SKM-1 treated with dmso at 0.1 percent for 144 hours (cell line): ENCODE measurements around the gene MCIDAS.

ENCODE experiments used
- DNase-seq: peaks from one replicate; lab custom pipeline; 2025; ENCODE audit not compliant: unreplicated experiment; lab: John Stamatoyannopoulos, UW

The MCIDAS gene

DNA sequence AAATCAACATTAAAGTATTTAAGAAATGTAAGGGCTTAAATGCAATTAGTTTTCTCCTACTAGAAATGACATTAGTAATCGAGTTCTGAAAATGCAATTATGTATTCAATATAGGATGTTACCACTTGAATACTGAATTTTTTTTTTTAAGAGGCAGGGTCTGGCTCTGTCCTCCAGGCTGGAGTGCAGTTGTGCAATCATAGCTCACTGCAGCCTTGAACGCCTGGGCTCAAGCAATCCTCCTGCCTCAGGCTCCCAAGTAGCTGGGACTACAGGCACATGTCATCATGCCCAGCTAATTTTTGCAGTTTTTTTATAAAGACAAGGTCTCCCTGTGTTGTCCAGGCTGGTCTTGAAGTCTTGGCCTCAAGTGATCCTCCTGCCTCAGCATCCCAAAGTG, 55.6 kb downstream of the MCIDAS start:
- DNase-seq, result no peak
